HepG2 (cell line): ENCODE measurements around the gene RTP5. TPM values are rescaled to one million over a fixed set of nuclear protein-coding genes. Genes with fewer than 3 reads are reported as not detected.

ENCODE experiments used
- GLI4 ChIP-seq: sonication (generic); formaldehyde crosslinking; IDR thresholded peaks from 2 replicates; pipeline ENCODE4 v1.5.1; 2020; ENCODE audit warnings: missing genetic modification reagents, mild to moderate bottlenecking, moderate library complexity, borderline replicate concordance
- HIVEP1 ChIP-seq: sonication (generic); formaldehyde crosslinking; IDR thresholded peaks from 2 replicates; pipeline ENCODE4 v1.4.0; 2020; ENCODE audit warnings: mild to moderate bottlenecking, missing genetic modification reagents
- HNRNPLL ChIP-seq: fragments of 200-400 bp; formaldehyde crosslinking; IDR thresholded peaks from 2 replicates; pipeline ENCODE4 v1.6.1; 2017; ENCODE audit warnings: mild to moderate bottlenecking, low read depth, low read length; ENCODE audit not compliant: poor library complexity, severe bottlenecking
- MEF2D ChIP-seq: sonication (generic); formaldehyde crosslinking; IDR thresholded peaks from 2 replicates; pipeline ENCODE4 v1.5.1; 2020; ENCODE audit warnings: mild to moderate bottlenecking, missing genetic modification reagents
- NR2C2 ChIP-seq: sonication (generic); formaldehyde crosslinking; IDR thresholded peaks from 2 replicates; pipeline ENCODE4 v1.4.0; 2020; ENCODE audit warnings: missing genetic modification reagents, mild to moderate bottlenecking, moderate library complexity, borderline replicate concordance
- SRSF1 ChIP-seq: fragments of 200-400 bp; formaldehyde crosslinking; optimal IDR thresholded peaks from 2 replicates; pipeline ENCODE3; 2017; ENCODE audit warnings: mild to moderate bottlenecking, low read depth, low read length, moderate library complexity
- ZNF496 ChIP-seq: sonication (generic); formaldehyde crosslinking; IDR thresholded peaks from 2 replicates; pipeline ENCODE4 v1.8.1; 2023; ENCODE audit warnings: mild to moderate bottlenecking, moderate library complexity, missing genetic modification reagents; ENCODE audit not compliant: insufficient replicate concordance
- ZNF674 ChIP-seq: sonication (generic); formaldehyde crosslinking; IDR thresholded peaks from 2 replicates; pipeline ENCODE4 v1.5.0; 2020; ENCODE audit warnings: low read depth, mild to moderate bottlenecking, missing genetic modification reagents
- polyA plus RNA-seq, 8 experiments: library from polyadenylated mRNA; depleted of rRNA in 3 of 8; stranded (reverse) in 7 of 8; unstranded in 1 of 8; fragments of >200 nt; fragmentation: Illumina TruSeq in 4 of 8; extraction: Trizol in 4 of 8; gene quantifications; 2 replicates each; pipeline versions ENCODE4 v1.2.1 to v1.2.3, GENCODE V29; 2011 to 2016; ENCODE audit warnings: low read depth in 4 of 8, missing spikeins in 1 of 8, mixed read lengths in 1 of 8; ENCODE audit not compliant: insufficient read depth in 1 of 8
- total RNA-seq, 5 experiments: library from RNA; depleted of rRNA; stranded (reverse); fragments of >200 nt; fragmentation: Illumina TruSeq; extraction: Trizol; gene quantifications; 2 replicates each; pipeline ENCODE4 v1.2.3, GENCODE V29; 2016; ENCODE audit warnings: low read depth in 1 of 5
- TF ChIP-seq, protein P1 (sequence below): IDR thresholded peaks from 2 replicates; pipeline ENCODE4 v1.6.1; 2012; ENCODE audit warnings: inconsistent platforms
- TF ChIP-seq, protein P2 (sequence below): IDR thresholded peaks from 2 replicates; pipeline ENCODE4 v1.6.1; 2016; ENCODE audit warnings: missing compliant biosample characterization, missing genetic modification reagents, borderline replicate concordance

The RTP5 gene
- total and polyA plus RNA-seq, 2 of the 13 experiments (the other 11 are each of a cell fraction or from before 2014, with no cell fraction given): not detected

DNA sequence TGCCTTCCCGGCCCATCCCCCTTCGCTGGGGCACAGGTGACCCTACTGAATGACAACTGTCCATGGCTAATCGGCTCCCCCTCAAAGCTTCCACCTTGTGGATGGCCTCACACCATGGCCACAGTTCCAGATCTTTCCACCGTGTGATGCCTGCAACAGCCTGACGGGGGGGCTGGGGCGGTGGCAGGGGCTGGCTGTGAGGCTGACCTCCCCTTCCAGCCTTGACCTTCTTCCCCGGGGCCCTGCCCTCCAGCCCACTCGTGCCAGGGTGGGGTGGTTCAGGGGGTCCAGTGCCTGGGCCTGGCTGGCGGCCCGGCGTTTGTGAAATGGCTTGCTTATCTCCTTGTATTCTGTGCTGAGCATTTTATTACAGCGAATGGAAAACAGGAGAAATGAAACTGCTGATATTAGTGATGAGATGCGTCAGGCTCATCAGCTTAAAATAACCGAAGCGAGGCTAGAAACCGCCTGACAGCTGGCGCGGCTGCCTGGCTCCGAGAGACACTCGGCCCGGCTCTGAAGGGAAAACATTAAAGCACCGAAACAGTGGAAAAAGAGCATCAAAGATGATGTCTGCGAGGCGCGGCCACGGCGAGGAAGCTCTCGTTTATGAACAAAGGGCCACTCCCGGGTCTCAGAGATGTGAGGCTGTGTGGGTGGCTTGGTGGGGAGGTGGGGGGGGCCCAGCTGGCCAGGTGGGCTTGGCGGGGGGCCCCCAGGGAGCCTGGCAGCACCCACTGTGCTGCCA lies 9.9 kb upstream of the RTP5 start (continued):
- TF ChIP-seq GLI4 (CRISPR knock-in tag) (no peak), ZNF674 (CRISPR knock-in tag) (no peak), SRSF1 (peak; percentile 24), HIVEP1 (CRISPR knock-in tag) (peak; percentile 31; the same call in 1 of the 2 replicates), MEF2D (no peak), ZNF496 (CRISPR knock-in tag) (no peak), HNRNPLL (peak; percentile 27), NR2C2 (peak; percentile 36; the same call in 1 of the 2 replicates)
- TF ChIP-seq, protein P1, sequence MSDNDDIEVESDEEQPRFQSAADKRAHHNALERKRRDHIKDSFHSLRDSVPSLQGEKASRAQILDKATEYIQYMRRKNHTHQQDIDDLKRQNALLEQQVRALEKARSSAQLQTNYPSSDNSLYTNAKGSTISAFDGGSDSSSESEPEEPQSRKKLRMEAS: peak; percentile 49
- TF ChIP-seq, protein P2, sequence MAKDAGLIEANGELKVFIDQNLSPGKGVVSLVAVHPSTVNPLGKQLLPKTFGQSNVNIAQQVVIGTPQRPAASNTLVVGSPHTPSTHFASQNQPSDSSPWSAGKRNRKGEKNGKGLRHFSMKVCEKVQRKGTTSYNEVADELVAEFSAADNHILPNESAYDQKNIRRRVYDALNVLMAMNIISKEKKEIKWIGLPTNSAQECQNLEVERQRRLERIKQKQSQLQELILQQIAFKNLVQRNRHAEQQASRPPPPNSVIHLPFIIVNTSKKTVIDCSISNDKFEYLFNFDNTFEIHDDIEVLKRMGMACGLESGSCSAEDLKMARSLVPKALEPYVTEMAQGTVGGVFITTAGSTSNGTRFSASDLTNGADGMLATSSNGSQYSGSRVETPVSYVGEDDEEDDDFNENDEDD (CRISPR knock-in tag): peak; percentile 39; the same call in 1 of the 2 replicates
- TF ChIP-seq, all 625 proteins: peak for 18
